GM12878 (cell line): Measurements from ENCODE around the gene FGD6. TPM values are rescaled to one million over a fixed set of nuclear protein-coding genes. Genes with fewer than 3 reads are reported as not detected.

Source experiments
- ATAC-seq: fragments of 200-7000 bp; cut with Tn5 transposase; 3 replicates; pipeline ENCODE4 v1.9.1; 2020; ENCODE audit warnings: mild to moderate bottlenecking, moderate library complexity
- BruUV-seq: library from RNA; stranded (reverse); fragments of 400-500 nt; replicated peaks from 2 replicates; lab custom pipeline; 2021; lab: Mats Ljungman, UMichigan
- CTCF ChIA-PET: fragments of 300-600 bp; sonication (Branson Sonifier 250); formaldehyde crosslinking; extraction: SDS; loops from one replicate; lab custom pipeline; 2021; ENCODE audit warnings: inconsistent platforms; lab: Yijun Ruan, JAX
- POLR2A ChIA-PET: fragments of 350-600 bp; formaldehyde crosslinking; extraction: SDS; loops from one replicate; lab custom pipeline; 2021; ENCODE audit warnings: inconsistent platforms; lab: Charles Lee
- RAD21 ChIA-PET: fragments of 300-600 bp; sonication (Branson Sonifier 250); formaldehyde crosslinking; loops from one replicate; lab custom pipeline; 2023; ENCODE audit warnings: antibody characterized with exemption; ENCODE audit not compliant: unreplicated experiment; lab: Charles Lee
- SMC1A ChIA-PET: fragments of 300-600 bp; sonication (Branson Sonifier 250); formaldehyde crosslinking; loops from one replicate; lab custom pipeline; 2023; ENCODE audit not compliant: unreplicated experiment, uncharacterized antibody; lab: Charles Lee
- DNase-seq: peaks from one replicate; pipeline ENCODE4 v3.0.0-alpha.2; 2011; ENCODE audit warnings: low read depth, low spot score
- FAIRE-seq: peaks from 3 replicates; lab custom pipeline; 2011; peaks lifted over from hg19 to GRCh38; lab: Jason Lieb, UNC
- H2AFZ ChIP-seq: 2 replicates; pipeline ENCODE4 v1.6.0; 2011; ENCODE audit warnings: low read depth, low read length, control low read depth; ENCODE audit not compliant: control insufficient read depth
- H3K27ac ChIP-seq: 2 replicates; pipeline ENCODE4 v1.5.1; 2011; ENCODE audit warnings: control low read depth; ENCODE audit not compliant: control insufficient read depth, insufficient read depth
- H3K27me3 ChIP-seq, 2 experiments: replicated peaks in 1 of 2; 2 replicates each; pipeline versions ENCODE4 v1.6.0 to v1.6.1; 2011; ENCODE audit warnings: low read length in 1 of 2; ENCODE audit not compliant: control insufficient read depth in 2 of 2, insufficient read depth in 2 of 2
- H3K36me3 ChIP-seq, 2 experiments: 2 replicates each; pipeline ENCODE4 v1.5.1; 2011; ENCODE audit warnings: low read length in 1 of 2; ENCODE audit not compliant: control insufficient read depth in 2 of 2, insufficient read depth in 2 of 2
- H3K4me1 ChIP-seq: 2 replicates; pipeline ENCODE4 v1.6.1; 2011; ENCODE audit warnings: mild to moderate bottlenecking, low read length, moderate library complexity, mixed read lengths; ENCODE audit not compliant: control insufficient read depth, insufficient read depth
- H3K4me2 ChIP-seq: 2 replicates; pipeline ENCODE4 v1.6.0; 2011; ENCODE audit warnings: control low read depth; ENCODE audit not compliant: control insufficient read depth, insufficient read depth
- H3K4me3 ChIP-seq: fragments of 200-600 bp; sonication (generic); 2 replicates; pipeline ENCODE4 v1.5.1; 2016
- H3K79me2 ChIP-seq: 2 replicates; pipeline ENCODE4 v1.6.0; 2011; ENCODE audit warnings: low read length; ENCODE audit not compliant: control insufficient read depth, insufficient read depth
- H3K9ac ChIP-seq: 2 replicates; pipeline ENCODE4 v1.8.0; 2011; ENCODE audit warnings: low read length, control low read depth, mixed read lengths; ENCODE audit not compliant: control insufficient read depth, insufficient read depth
- H3K9me3 ChIP-seq: replicated peaks from 3 replicates; pipeline ENCODE4 v1.5.1; 2011; ENCODE audit warnings: mild to moderate bottlenecking, low read length; ENCODE audit not compliant: control insufficient read depth, insufficient read depth
- H4K20me1 ChIP-seq: 2 replicates; pipeline ENCODE4 v1.6.0; 2011; ENCODE audit not compliant: control insufficient read depth, insufficient read depth
- E4F1 ChIP-seq: fragments of 450-650 bp; IDR thresholded peaks from 2 replicates; pipeline ENCODE4 v1.6.1; 2018; ENCODE audit warnings: borderline replicate concordance, mild to moderate bottlenecking; ENCODE audit not compliant: partially characterized antibody
- ESRRA ChIP-seq: IDR thresholded peaks from 2 replicates; pipeline ENCODE4 v1.6.1; 2012; ENCODE audit warnings: mild to moderate bottlenecking, low read length, improper control_type of control experiment
- HDAC6 ChIP-seq: fragments of 200-600 bp; sonication (generic); IDR thresholded peaks from one replicate; pipeline ENCODE4 v1.8.0; 2017; ENCODE audit warnings: antibody characterized with exemption; ENCODE audit not compliant: unreplicated experiment
- IKZF1 ChIP-seq: fragments of 450-650 bp; conservative IDR thresholded peaks from 2 replicates; pipeline ENCODE4 v1.6.1; 2017; ENCODE audit warnings: antibody characterized with exemption, mild to moderate bottlenecking
- KLF5 ChIP-seq: fragments of 450-650 bp; IDR thresholded peaks from 2 replicates; pipeline ENCODE4 v1.6.1; 2014; ENCODE audit warnings: mild to moderate bottlenecking; ENCODE audit not compliant: partially characterized antibody
- NFYB ChIP-seq: IDR thresholded peaks from 2 replicates; pipeline ENCODE4 v1.6.1; 2011; ENCODE audit warnings: low read depth, mild to moderate bottlenecking, low read length, improper control_type of control experiment, moderate library complexity; ENCODE audit not compliant: insufficient read depth
- PAX5 ChIP-seq: IDR thresholded peaks from 2 replicates; pipeline ENCODE4 v1.6.1; 2011; ENCODE audit warnings: low read depth, low read length, borderline replicate concordance
- SPI1 ChIP-seq: IDR thresholded peaks from 2 replicates; pipeline ENCODE4 v1.6.1; 2011; ENCODE audit warnings: low read depth, mild to moderate bottlenecking, low read length, moderate library complexity, borderline replicate concordance; ENCODE audit not compliant: insufficient read depth
- STAT1 ChIP-seq: fragments of 450-650 bp; conservative IDR thresholded peaks from 2 replicates; pipeline ENCODE4 v1.6.1; 2014; ENCODE audit warnings: antibody characterized with exemption, mild to moderate bottlenecking
- SUPT20H ChIP-seq: IDR thresholded peaks from 2 replicates; pipeline ENCODE4 v1.6.1; 2011; ENCODE audit warnings: low read depth, mild to moderate bottlenecking, low read length, moderate library complexity, borderline replicate concordance; ENCODE audit not compliant: control insufficient read depth
- TAF1 ChIP-seq: IDR thresholded peaks from 2 replicates; pipeline ENCODE4 v1.6.1; 2011; ENCODE audit warnings: mild to moderate bottlenecking, low read depth, low read length, borderline replicate concordance
- YY1 ChIP-seq: IDR thresholded peaks from 2 replicates; pipeline ENCODE4 v1.6.1; 2011; ENCODE audit warnings: low read depth, mild to moderate bottlenecking, low read length
- ZNF207 ChIP-seq: fragments of 450-650 bp; IDR thresholded peaks from 2 replicates; pipeline ENCODE4 v1.6.1; 2014; ENCODE audit warnings: antibody characterized with exemption, mild to moderate bottlenecking, borderline replicate concordance
- ZNF274 ChIP-seq: IDR thresholded peaks from one replicate; pipeline ENCODE4 v1.8.0; 2011; ENCODE audit not compliant: insufficient read length, insufficient read depth
- ZZZ3 ChIP-seq: IDR thresholded peaks from 2 replicates; pipeline ENCODE4 v1.6.1; 2011; ENCODE audit warnings: low read depth; ENCODE audit not compliant: control insufficient read depth, insufficient read length
- WGBS: methylation state at CpG from one replicate; pipeline ENCODE4 v1.1.6; 2016; ENCODE audit warnings: low lambda C conversion rate; ENCODE audit not compliant: insufficient replicate concordance, insufficient coverage; ENCODE audit errors: missing lambda C conversion rate; 5-methylcytosine and 5-hydroxymethylcytosine counted together
- in situ Hi-C: fragments of 300-500 bp; cut with MboI; formaldehyde crosslinking; loops from 9 replicates; pipeline ENCODE4 v1.14.3; 2018; ENCODE audit warnings: mixed read lengths
- intact Hi-C: fragments of 100-400 bp; cut with micrococcal nuclease; formaldehyde crosslinking; loops from one replicate; pipeline ENCODE4 v1.14.2; 2022; ENCODE audit not compliant: unreplicated experiment
- polyA plus RNA-seq, 11 experiments: library from polyadenylated mRNA; depleted of rRNA in 4 of 11; unstranded in 6 of 11; stranded (reverse) in 5 of 11; fragments of >200 nt; fragmentation: Nextera tagmentation in 4 of 11; fragmentation: Illumina TruSeq in 1 of 11; extraction: Ambion mirVana in 4 of 11; extraction: Trizol in 1 of 11; gene quantifications; 1 replicate in 1 of 11; 2 replicates in 10 of 11; pipeline versions ENCODE4 v1.2.1 to v1.2.3, GENCODE V29; 2011 to 2016; ENCODE audit warnings: inconsistent platforms in 2 of 11, missing spikeins in 2 of 11, low read depth in 1 of 11
- total RNA-seq, 4 experiments: library from RNA; depleted of rRNA in 3 of 4; stranded (reverse); fragments of >200 nt in 3 of 4; fragmentation: Illumina TruSeq in 1 of 4; extraction: Trizol in 1 of 4; gene quantifications; 2 replicates each; pipeline versions ENCODE4 v1.2.1 to v1.2.3, GENCODE V29; 2013 to 2021

The FGD6 gene
- total and polyA plus RNA-seq, 10 of the 15 experiments (the other 5 are each of a cell fraction or from before 2014, with no cell fraction given), result 2.4 to 15.5 (median 8.9) TPM

GRCh38 chr12:95131589-95132340 lies 85.5 kb downstream of the FGD6 start:
- no peaks in the 10 kb centered on the region for H3K4me1 ChIP-seq
- ChIA-PET POLR2A (no interaction called here), CTCF (interaction anchor here (1.0 to 1.6 kb wide), 2 partner anchors 10 to 401 kb away, joined by 3 read pairs; no protein-coding TSS in a partner anchor), RAD21 (interaction anchor here (0.7 kb wide), 1 partner anchor 299 kb away, joined by 4 read pairs; no protein-coding TSS in a partner anchor)
- ATAC-seq (no peak), FAIRE-seq (no peak), DNase-seq (no peak)
- H4K20me1 ChIP-seq, result no peaks in the 10 kb centered on the region
- no peak overlapping the region for H3K27ac ChIP-seq
- H3K4me2 ChIP-seq, result no peak overlapping the region
- in situ Hi-C loops (no loop called here), intact Hi-C loops (no loop called here)
- no peaks in the 10 kb centered on the region for H3K27me3 ChIP-seq
- no peak overlapping the region for H3K4me3 ChIP-seq
- H3K36me3 ChIP-seq, result no peaks in the 10 kb centered on the region
- no peak overlapping the region for H3K9ac ChIP-seq
- H3K9me3 ChIP-seq, result no peaks in the 10 kb centered on the region
- H2AFZ ChIP-seq, result no peak overlapping the region
- no peaks in the 10 kb centered on the region for H3K79me2 ChIP-seq
- no TSS peak for BruUV-seq
- 65% methylated on average over 10 of the region's 10 CpGs for WGBS
- TF ChIP-seq STAT1, result no peak
- no peak for TF ChIP-seq HDAC6
- TF ChIP-seq ESRRA, result no peak
- TF ChIP-seq KLF5, result no peak
- TF ChIP-seq ZNF274, result no peak
- TF ChIP-seq, all 136 proteins: peak for 0
- SMC1A ChIA-PET, result no interaction called here

- 89% methylated on average over 1 of the region's 1 CpG for WGBS
- Histone ChIP-seq H3K4me1 (no peaks in the 10 kb centered on the region), H2AFZ (no peak overlapping the region), H3K4me2 (no peak overlapping the region), H3K36me3 (no peaks in the 10 kb centered on the region), H4K20me1 (no peaks in the 10 kb centered on the region), H3K79me2 (no peaks in the 10 kb centered on the region), H3K9me3 (no peaks in the 10 kb centered on the region), H3K27me3 (no peaks in the 10 kb centered on the region), H3K27ac (no peak overlapping the region), H3K4me3 (no peak overlapping the region), H3K9ac (no peak overlapping the region)
- DNase-seq (no peak), FAIRE-seq (no peak), ATAC-seq (no peak)
- SMC1A ChIA-PET, result interaction anchor here (1.0 kb wide), 1 partner anchor 15 kb away, joined by 3 read pairs; no protein-coding TSS in a partner anchor
- intact Hi-C loops (no loop called here), in situ Hi-C loops (no loop called here)
- RAD21 ChIA-PET, result no interaction called here
- POLR2A ChIA-PET, result no interaction called here
- CTCF ChIA-PET, result no interaction called here
- no TSS peak for BruUV-seq
- TF ChIP-seq ZZZ3 (no peak), NFYB (no peak), IKZF1 (no peak), ZNF207 (no peak), SUPT20H (no peak), SPI1 (no peak), E4F1 (no peak), HDAC6 (no peak), PAX5 (no peak), TAF1 (no peak), KLF5 (no peak), YY1 (no peak)
Observed at GRCh38 chr12:95130096-95130495, 87.2 kb downstream of the FGD6 start.
